GM19324 (cell line): ENCODE results near the gene USP14.

Experiments used
- ATAC-seq: cut with Tn5 transposase; IDR thresholded peaks from one replicate; pipeline ENCODE4 v1.9.1; 2021; ENCODE audit warnings: mild to moderate bottlenecking, moderate library complexity; ENCODE audit not compliant: unreplicated experiment, low FRiP score

USP14 gene

GRCh38 chr18:159037-159652 is 788 bp downstream of the USP14 start:
- no peak for ATAC-seq

GRCh38 chr18:159933-160332 is 1.6 kb downstream of the USP14 start:
- ATAC-seq, result no peak

- ATAC-seq, result no peak
Measured at GRCh38 chr18:160831-161570, 2.6 kb downstream of the USP14 start.

- ATAC-seq, result no peak
Measured at GRCh38 chr18:172361-172760, 14.0 kb downstream of the USP14 start.

- ATAC-seq, result no peak
Measured at GRCh38 chr18:179499-179898, 21.1 kb downstream of the USP14 start.

GRCh38 chr18:181711-182110 is 23.4 kb downstream of the USP14 start:
- ATAC-seq, result no peak

- no peak for ATAC-seq
Measured at GRCh38 chr18:183769-184168, 25.4 kb downstream of the USP14 start.

GRCh38 chr18:189254-189653 is 30.9 kb downstream of the USP14 start:
- no peak for ATAC-seq

DNA sequence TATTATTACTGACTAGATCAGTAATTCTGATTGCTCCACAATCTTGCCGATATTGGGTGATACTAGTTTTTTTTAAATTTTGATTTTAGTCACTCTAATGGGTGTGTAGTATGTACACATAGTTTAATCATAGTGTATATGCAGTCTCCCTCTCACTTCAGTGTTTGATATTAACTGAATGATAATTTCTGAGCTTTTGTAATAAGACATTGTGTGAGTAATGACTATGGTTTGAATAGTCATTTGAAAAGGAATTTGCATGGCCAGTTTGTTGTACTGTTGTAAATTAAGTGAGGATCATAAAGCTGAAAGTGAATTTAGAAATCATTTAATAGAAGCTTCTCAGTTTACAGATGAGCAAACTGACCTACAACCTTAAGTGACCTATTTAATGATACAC is 33.4 kb downstream of the USP14 start:
- no peak for ATAC-seq

DNA sequence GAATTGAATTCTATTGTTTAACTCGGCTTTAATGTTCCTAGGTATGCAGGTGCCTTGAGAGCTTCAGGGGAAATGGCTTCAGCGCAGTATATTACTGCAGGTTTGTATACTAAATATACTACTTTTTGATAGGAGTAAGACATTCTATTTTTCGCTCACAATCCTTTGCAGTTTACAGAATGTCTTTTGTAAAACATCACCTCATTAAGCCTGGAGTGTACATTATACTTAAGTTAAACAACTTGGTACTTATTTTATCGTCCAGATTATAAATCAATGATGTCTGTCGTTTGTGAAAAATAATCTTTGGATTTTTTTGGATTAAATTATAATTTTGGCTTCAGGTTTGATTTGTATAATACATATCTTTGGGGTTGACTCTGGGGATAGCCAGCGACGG is 34.4 kb downstream of the USP14 start:
- no peak for ATAC-seq

DNA sequence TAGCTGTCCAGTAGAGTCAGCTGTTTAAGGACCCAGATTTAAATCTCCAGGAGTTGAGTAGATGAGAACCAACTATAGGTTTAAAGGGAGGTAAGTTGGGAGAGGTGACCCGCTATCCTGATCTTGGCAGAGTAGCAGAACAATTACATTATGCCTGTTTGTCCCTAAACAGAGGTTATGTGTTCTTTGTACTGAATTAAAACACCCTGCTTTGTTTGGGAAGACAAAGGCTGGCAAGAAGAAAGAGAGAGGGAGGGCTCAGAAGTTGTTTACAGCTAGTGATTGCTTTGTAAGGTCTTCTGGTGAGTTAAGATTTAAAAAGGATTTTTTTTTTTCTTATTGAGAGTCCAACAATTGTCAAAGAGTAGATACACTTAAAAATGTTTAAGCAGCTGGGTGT is 37.3 kb downstream of the USP14 start:
- ATAC-seq, result no peak

DNA sequence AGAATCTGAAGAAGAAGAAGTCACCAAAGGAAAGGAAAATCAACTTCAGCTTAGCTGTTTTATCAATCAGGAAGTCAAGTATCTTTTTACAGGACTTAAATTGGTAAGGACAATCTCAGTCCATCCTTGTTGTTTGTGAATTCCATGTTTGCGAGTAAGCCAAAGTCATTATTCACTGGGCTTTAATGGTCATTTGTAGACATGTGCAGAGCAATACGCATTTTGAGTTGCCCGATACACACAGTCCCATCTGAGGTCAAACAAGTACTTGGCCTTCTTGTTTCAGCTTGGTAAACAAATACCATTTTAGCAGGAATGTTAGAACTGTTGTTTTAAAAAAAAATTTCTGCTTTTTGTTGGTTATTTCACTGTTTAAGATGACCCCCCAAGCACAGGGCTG is 40.9 kb downstream of the USP14 start:
- ATAC-seq, result no peak

DNA sequence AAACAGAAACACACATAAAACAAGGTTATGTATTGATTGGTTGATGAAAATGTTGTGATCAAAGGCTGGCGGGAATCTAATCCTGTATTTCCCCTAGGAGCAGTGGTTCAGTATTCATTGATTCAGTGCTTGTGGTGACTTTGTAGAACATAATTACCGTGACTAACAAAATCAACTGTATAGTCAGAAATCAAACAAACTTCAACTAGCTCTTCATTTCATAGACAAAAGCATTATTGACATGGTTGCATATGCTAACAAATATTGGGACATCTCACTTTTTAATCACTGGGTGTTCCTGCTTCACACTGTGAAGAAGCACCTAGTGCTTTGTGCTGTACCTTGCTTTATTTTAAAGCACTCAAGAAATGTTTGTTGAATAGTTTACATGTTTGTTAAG is 41.4 kb downstream of the USP14 start:
- no peak for ATAC-seq

DNA sequence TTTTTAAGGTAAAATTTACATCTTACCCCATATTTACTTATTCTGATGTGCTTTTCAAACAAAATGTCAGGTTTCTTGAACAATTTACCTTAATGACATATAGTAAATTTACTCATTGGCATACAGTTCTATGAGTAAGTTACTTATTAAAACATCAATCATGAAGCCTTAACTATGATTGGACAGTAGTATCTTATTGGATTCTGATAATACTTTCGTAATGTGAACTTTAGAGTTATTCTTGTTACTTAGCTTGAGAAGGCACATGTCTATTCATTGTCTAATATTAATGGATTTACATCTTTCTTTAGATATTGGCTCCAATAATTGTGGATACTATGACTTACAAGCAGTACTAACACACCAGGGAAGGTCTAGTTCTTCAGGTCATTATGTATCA is 51.7 kb downstream of the USP14 start:
- no peak for ATAC-seq

- ATAC-seq, result no peak
Measured at GRCh38 chr18:210733-211132, 52.4 kb downstream of the USP14 start.

GRCh38 chr18:211582-211981 is 53.2 kb downstream of the USP14 start:
- no peak for ATAC-seq

- no peak for ATAC-seq
Measured at GRCh38 chr18:212780-213179, 54.4 kb downstream of the USP14 start.

GRCh38 chr18:213505-213904 is 55.1 kb downstream of the USP14 start:
- no peak for ATAC-seq

GRCh38 chr18:213966-214365 is 55.6 kb downstream of the USP14 start:
- ATAC-seq, result no peak

- ATAC-seq, result no peak
Measured at GRCh38 chr18:215448-216010, 57.2 kb downstream of the USP14 start.

GRCh38 chr18:217532-218336 is 59.4 kb downstream of the USP14 start:
- ATAC-seq, result no peak
